Measurements from ENCODE around the gene EMC9.

Gene EMC9, protein sequence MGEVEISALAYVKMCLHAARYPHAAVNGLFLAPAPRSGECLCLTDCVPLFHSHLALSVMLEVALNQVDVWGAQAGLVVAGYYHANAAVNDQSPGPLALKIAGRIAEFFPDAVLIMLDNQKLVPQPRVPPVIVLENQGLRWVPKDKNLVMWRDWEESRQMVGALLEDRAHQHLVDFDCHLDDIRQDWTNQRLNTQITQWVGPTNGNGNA

DNA sequence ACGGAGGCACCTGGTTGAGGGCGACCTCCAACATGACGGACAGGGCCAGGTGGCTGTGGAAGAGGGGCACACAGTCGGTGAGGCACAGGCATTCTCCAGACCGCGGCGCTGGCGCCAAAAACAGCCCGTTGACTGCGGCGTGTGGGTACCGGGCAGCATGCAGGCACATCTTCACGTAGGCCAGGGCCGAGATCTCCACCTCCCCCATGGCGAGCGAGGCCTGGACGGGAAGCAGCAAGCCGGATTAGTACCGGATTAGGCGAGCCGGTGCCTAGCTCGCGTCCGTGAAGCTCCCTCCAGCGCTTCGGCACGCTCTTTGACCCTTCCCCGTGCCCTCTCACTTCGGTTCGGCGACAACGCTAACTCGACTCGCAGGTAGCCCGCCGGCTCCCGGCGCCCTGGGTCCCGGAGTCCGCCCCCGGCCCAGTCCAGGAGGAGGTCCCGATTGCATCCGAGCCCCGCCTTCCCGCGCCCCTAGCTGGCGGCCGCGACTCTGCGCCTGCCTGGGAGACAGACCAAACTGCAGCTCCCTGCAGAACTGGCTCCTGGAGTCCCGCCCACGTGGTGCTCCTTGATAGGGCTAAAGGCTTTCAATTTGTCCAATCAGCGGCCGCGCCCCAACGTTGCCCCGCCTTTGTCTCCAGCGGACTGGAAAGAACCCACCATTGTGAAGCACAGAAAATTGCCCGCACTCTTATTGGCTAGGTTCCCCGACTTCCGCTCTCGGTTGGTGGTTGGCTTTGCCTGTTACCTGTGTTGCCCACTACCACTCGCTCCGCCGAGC lies at the start of gene EMC9:
TSS of gene EMC9 (minus strand) at position 495 of the 784 bp plus-strand sequence. CDS start at position 208, 287 bp downstream.
- DNase-seq = peak; percentile 97 to 99 (median 98)

DNA sequence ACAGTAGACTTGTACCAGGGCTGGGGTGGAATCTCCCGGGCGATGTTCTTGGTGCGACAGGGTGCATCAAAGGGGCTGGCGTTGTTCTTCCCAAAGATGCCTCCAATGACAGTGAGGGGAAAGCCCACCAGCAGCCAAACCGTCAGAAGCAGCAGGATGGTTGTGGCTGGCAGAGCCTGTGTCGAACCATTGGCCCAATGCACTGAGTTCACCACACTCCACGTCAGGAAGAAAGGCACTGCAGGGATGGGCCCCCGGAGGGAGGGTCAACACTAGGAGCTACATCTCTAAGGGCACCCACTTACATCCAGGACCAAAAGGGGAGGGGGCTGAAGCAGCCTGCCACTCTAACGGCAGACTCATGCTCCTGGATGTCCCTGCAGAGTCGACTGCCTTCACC lies 49.0 kb upstream of the EMC9 start:
- DNase-seq = no peak

DNA sequence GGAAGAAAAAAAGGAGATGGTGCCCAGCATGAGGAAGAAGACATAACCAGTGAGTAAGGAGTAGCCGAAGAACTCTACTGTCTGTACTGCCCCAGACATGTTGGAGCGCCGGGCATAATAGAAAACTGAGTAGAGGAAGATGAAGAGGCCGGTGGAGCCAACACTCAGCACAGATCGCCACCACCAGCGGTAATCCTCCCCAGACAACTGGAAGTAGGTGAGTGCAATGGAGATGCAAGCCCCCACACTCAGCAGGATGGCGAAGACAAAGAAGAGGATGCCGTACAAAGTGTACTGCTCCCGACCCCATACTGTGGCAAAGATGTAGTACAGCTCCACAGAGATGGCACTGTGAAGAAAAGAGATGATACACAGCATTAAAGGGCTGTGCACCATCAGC lies 48.1 kb upstream of the EMC9 start:
- no peak for DNase-seq

DNA sequence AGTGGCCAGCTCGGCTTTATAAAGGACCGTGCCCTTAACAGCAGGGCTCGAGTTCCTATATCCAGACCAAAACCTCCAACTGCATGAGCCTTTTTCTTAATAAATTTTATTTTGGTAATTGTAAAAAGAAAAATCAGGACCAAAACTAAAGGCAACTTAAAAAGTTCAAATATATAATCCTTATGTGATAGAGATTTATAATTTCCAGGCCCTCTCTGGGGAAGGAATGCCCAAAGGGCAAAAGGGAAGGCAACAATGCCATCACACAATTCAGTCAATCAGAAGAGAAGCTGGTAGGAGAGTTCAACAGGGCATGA lies 47.6 kb upstream of the EMC9 start:
- DNase-seq = no peak

DNA sequence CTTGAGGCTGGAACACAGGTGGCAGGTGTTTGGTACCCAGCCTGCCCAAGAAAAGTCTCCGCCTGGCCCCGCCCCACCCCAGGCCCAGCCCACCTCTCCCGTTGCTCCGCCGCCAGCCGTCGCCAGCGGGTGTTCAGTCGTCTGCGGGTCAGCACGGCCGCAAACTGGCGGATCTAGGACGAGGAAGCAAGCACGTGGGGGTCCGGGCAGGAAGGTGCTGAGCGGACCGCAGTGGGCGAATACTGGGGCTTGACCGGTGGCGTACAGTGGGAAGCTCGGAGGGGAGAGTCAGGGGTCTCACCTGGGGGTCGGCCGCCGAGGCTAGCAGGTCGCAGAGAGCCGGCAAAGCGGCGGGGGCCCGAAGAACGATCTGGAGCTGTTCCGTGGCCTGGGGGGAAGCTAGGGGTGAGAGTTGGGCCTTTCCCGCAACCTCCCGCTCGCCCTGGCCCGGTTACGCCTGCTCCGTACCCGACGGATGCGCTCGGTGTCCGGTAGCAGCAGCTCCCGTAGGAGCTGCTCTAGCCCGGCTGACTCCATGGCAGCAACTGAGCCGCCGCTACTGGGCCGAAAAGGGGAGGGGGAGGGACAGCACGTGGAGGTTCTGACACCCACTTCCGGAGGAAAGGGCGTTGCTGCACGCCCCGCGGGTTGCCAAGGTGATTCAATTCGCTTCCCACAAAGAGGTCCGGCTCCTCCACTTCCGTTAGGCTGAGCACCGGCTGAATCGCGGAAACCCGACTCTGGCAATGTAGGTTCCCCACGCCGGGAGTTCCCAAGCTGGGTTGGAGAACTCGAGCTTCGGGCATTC lies 47.1 kb upstream of the EMC9 start, which contains the start of gene IPO4:
TSS of gene IPO4 (minus strand) at position 566 of the 808 bp plus-strand sequence. CDS start at position 537, 29 bp downstream.
- DNase-seq = peak; percentile 85 to 92 (median 92)

DNA sequence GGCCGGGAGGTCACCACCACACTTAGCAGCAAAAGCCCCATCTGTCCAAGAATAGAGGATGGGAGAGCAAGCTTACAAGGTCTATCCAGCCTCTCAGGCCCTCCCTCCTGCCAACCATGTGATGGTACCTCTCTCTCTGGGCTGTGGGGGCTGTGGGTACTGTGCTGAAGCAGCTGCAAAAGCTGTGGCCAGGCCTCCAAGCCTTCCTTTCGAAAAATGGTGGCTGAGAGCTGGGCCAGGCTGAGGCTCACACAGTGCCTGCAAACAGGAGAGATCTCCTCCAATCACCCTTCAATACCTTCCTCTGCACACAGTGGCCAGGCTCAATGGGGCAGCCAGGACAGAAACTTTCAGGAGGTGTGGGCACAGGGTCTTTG lies 46.1 kb upstream of the EMC9 start:
- DNase-seq = no peak

DNA sequence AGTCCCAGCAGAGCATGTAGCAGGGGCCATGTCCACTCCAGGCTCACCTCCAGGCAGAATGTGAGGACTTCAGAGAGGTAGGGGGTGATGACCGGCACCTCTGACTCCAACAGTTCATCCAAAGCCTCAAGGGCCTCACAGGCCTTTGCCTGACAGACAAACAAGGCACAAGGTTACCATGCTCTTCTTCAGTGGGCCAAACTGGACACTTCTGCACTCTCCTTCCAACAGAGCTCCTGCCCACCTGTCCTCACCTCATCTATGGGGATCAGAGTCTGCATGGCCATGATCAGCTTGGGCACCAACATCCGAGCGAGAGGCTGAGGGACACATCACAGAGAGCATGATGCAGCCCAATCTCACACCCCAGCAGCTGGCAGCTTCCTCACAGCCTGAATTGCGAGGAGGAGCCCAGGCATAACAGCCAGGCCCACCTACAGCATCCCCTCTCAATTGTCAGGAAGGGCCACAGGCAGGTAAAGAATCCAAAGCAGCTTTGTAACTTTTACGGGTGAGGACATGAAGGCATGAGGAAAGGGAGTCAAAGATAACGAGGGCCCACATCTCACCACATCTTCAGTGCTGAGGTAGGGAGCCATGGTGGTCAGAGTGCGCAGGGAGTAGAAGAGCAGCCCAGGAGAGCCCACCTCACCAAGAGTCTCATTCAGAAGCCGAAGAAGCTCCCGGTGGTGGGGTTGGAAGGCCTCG lies 45.6 kb upstream of the EMC9 start:
- no peak for DNase-seq

DNA sequence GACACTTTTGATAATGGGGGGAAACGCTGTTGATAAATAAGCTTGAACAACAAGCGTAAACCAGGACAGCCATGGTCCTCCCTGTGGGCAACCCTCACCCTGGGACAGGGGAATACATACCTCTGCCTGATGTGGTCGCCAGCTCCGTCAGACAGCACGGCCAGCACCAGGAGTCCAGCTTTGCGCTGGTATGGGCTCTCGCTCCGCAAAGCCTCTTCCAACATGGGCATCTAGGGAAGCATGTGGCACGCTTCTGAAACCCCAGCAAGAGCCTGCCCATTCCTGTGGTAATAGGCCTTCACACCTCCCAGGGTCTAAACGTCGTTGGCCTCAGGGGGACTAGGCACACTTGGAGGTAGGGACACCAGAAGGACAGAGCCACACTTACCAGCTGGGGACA lies 44.4 kb upstream of the EMC9 start:
- DNase-seq = no peak

DNA sequence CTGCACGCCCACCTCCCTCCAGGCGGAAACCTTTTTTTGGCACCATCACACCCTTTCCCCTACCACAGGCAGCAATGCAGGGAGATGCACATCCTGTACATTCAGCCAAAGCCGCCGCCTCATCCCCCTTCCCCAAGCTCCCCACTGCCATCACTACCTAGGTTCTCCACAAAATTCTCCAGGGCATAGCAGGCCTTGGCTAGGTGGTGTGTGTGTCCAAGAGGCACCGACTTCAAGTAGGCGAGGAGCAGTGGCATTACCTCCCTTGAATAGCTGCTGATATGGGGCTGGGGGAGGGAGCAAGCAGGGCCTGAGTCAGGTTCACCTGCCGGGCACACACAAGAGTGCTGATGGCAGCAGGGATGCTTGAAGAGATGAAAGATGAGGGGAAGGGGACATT lies 43.6 kb upstream of the EMC9 start:
- no peak for DNase-seq

DNA sequence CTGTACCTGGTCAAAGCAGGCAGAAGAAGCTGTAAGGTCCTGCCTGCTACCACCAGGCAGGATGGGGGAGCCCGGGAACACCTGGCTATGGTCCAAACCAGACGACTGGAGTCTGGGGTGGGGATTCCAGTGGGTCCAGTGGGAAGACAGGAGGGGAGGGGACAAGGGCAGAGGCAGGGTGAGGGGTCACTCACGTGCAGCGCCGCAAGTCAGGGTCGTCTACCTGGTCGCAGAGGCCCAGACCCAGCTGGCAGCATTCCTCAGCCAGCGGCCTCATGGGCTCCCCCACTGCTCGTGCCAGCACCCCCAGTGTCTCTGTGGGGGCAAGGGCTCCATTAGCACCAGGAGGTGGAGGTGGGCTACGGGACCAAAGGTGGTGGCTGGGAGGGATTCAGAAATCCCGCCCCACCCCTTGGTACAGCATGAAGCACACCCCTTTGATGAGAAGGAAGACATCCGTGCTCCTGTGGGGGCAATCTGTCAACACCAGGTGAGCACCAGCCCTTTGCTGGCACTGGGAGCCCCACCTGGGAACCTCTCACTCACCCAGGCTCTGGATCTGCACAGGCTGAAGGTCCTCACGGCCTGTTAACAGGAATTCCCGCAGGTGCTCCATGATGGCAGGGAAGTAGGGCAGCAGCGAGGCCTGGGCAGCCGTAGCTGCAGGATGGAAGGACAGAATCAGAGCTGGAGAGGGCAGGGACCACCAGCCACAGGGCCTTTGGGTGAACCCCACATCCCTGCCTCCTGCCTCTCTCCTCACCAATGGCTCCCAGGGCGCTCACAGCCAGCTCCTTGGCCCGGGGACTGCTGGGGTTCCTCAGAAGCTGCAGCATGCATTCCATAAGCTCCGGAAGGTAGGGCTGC lies 42.9 kb upstream of the EMC9 start:
- DNase-seq = no peak

DNA sequence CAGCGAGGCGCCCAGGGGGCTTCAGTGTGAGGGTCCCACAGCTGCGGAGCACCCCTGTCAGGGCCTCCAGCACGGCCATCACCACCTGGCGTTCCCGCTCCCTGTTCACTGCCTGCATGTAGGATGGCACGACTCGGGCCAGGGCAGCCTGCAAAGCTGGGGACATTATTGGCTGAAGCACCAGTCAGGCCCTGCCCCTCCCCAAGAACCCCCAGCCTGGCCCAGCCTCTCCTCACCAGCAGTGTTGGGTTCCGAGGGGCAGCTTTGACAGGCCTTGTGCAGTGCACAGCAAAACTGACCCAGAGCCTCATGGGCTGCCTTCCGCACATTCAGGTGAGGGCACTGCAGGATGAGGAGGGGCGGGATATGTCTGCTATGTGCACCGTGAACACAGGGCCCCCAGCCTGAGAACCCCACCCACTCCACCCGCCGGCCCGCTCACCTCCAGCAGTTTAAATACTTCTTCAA lies 41.7 kb upstream of the EMC9 start:
- DNase-seq = no peak

DNA sequence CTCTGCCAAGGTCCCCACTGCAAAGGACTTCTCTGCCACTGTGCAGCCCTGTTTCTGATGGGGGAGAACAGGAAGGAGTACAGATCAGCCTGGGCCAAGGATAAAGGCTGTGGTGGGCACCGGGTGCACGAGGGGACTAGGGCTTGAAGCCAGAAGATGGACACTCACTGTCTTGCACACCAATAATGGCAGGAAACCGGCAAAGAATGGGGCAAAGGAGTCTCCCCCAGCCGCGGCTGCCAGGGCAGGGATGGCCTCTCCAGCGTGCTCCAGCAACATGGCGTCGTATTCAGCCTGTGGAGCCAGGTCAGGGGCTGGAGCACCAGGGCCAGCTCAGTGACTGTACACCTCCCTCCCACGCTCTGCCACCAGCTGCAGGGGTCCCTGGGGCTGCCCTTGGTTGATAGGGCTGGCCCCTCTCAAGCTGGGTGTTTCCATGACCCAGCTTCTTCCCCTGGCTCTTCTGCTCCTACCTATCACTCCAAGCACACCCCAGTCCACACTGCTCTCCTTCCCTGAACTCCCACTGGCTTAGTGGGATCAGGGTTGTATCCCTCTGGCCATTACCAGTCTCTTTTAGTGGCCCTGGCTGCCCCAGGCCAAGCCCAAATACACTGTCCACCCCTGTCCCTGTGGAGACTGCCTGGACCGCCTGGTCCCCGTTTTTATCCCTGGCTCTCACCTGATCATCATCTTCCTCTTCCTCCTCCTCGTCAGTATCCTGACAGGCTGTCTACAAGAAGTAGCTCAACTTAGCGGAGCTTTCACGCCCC lies 40.9 kb upstream of the EMC9 start:
- DNase-seq = no peak

DNA sequence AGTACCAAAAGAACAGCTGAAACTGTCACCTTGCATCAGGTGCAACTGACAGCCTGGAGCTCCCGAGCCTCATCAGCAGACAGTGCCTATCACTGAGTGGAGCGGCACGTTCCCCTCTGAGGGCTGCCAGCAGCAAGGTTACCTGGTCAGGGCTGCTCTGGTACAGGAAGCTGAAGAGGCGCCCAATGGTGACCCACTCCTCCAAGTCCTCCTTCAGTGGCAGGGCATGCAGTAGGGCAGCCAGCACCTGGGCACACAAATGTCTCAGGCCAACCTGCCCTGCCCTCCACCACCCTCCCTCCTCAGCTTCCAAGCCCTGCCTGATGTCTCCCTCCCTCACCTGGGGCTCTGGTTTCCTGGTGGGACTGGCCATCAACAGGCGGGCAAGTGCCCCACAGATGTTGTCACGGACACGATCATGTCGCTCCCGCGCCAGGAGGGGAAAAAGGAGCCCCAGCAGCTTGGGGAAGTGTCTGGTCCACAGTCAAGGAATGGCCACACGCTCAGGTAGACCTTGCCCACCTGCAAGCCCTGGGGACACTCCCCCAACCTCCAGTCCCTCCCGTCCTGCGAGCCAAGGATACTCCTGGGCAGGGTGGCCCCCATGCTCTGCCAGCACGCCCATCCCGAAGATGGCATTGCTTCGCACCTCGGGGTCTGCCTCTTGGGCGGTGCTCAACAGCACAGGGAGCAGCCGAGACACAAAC lies 40.1 kb upstream of the EMC9 start:
- DNase-seq = no peak

DNA sequence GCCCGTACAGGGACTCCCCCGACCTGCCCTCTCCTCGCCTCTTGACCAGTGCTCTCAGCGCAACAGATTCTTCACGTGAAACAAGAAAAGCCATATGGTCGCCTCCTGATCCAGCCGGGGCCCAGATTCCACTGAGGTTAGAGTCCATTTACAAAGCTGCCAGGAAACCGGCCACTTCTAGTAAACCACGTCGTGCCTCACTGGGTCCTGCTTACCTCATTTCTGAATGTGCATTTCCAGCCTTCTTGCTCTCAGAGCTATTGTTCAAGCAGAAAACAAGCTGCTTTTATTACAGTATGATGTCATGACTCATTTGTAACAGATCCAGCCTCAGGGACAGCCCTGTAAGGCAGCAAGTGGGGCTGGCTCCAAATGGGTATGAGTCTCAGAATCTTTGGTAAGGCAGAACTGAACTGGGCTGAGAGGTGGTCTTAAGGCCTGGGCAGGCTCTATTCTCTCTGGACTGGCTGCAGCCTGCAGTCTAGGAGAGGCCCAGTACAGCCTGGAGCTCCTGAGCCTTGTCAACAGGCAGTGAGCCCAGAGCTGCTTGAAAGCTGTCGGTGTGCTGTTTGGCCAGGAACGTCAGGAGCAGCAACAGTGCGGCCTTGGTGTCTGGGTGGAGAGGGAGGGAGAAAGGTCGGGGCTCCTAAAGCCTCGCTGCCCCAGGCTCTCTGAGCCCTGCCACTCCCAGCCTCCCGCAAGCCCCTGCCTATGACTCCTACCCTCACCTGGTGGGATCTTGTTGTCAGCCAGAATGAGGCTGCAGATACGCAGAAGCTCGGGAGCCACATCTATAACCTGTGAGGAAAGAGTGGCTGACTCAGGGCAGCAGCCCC lies 38.8 kb upstream of the EMC9 start:
- no peak for DNase-seq

DNA sequence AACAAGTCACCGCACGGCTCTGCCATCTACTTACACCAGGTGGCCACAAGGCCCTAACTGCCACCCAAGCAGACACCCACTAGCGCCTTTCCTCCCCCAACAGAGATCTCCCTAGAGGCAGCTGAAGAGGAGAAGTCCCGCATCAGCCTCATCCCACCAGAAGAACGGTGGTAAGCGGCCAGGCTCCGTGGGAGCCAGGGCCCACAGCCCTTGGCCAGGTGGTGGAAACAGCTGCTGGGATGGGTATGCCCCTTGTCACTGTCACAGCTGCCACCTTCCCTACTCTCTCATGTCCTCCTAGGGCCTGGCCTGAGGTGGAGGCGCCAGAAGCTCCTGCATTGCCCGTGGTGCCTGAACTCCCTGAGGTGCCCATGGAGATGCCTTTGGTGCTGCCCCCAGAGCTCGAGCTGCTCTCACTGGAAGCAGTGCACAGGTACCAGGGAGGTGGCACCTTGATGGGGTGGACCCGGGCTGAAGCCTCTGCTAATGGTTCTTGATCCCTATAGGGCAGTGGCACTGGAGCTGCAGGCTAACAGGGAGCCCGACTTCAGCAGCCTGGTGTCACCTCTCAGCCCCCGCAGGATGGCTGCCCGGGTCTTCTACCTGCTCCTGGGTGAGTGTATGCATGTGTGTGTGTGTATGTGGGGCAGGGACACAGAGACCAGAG lies 38.0 kb upstream of the EMC9 start:
- no peak for DNase-seq

DNA sequence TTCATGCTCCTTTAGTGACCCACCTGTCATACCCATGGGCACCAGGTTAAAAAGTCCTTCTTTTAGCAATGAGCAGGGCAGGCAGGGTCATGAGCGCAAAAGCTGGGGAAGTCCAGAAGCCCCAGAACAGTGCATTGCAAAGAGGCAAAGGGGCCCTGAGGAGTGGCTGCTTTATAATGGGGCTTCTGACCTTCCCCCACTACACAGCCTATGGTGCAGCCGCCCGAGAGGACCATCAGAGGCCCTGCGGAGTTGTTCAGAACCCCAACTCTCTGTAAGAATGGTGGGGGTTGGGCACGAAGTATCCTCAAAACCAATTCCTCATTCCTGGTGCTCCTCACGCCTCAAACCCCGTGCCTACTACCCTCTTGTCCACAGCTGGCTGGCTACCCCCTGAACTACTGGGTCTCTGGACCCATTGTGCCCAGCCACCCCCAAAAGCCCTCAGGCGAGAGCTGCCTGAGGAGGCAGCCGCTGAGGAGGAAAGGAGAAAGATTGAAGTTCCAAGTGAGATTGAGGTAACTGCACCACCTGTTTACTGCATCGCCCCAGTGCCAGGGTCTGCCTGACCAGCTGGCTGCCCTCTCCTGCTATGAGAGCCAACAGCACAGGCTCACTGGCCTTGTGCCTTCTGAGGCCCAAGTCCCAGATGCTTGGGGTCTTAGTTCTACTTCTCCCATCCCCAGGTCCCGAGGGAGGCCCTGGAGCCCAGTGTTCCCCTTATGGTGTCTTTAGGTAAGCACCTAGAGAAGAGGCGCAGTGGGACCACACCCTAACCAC lies 37.2 kb upstream of the EMC9 start:
- DNase-seq = no peak

DNA sequence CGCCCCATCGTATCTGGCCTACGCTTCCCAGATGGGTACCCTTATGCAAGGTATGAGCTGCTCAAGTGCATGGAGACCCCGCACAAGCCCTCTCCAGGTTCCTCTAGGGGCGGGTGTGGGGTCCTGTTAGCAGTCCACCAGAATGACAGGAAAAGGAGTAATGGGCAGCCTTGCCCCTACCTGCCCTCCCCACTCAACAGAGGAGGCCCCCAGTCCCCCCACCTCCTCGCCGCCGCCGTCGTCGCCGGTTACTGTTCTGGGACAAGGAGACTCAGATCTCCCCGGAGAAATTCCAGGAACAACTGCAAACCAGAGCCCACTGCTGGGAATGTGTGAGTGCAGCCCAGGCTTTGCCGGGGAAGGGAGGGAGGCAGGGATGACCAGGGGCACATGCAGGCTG lies 36.5 kb upstream of the EMC9 start:
- DNase-seq = no peak

Data from activated CD4-positive, CD25-positive, alpha-beta regulatory T cell (primary cell).